Measurements from ENCODE around the gene SPAG8. TPM values are rescaled to one million over a fixed set of nuclear protein-coding genes. Genes with fewer than 3 reads are reported as not detected.

SPAG8 gene
- total and polyA plus RNA-seq, 2 donors from 2014 or later: 2.4 to 6.1 TPM

DNA sequence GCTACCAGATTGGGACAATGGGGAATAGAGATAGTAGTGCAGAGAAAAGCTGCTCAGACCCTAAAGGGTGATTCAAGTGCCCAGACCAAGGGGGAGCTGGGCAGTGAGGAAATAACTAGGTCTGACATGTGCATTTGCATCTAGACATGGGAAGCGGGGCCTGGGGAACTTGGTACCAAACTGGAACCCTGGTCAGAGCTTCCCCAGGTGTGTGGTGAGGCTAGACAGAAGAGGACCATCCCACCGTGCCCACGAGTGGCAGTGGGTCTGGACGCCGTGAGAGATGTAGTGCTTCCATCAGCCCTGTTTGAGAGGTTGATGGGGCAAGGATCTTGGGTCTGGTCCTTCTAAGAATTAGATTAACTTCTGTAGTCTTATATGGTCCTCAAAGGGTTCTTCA lies 24.5 kb upstream of the SPAG8 start:
- DNase-seq (no peak), FAIRE-seq (no peak)
- Histone ChIP-seq H3K27me3 (ENCODE audit: control insufficient read depth, insufficient read depth, low read length) (no peaks in the 10 kb centered on the region), H3K9me3 (ENCODE audit: control insufficient read depth in 2 of 3, insufficient read depth in 1 of 3, low read length in 3 of 3) (no peaks in the 10 kb centered on the region), H3K4me1 (ENCODE audit: control insufficient read depth in 2 of 3, insufficient read depth in 2 of 3, low read depth in 1 of 3, low read length in 3 of 3) (peaks cover 0 to 19% (median 9%) of the 10 kb centered on the region in 3 donors), H3K36me3 (ENCODE audit: control insufficient read depth in 2 of 3, insufficient read depth in 3 of 3, low read length in 3 of 3) (no peaks in the 10 kb centered on the region), H3K27ac (ENCODE audit: low read depth in 2 of 2, low read length in 2 of 2) (no peak overlapping the region), H3K4me3 (ENCODE audit: low read length in 3 of 3) (no peak overlapping the region), H3K9ac (ENCODE audit: low read length in 3 of 3) (no peak overlapping the region)
- TF ChIP-seq, protein P1, sequence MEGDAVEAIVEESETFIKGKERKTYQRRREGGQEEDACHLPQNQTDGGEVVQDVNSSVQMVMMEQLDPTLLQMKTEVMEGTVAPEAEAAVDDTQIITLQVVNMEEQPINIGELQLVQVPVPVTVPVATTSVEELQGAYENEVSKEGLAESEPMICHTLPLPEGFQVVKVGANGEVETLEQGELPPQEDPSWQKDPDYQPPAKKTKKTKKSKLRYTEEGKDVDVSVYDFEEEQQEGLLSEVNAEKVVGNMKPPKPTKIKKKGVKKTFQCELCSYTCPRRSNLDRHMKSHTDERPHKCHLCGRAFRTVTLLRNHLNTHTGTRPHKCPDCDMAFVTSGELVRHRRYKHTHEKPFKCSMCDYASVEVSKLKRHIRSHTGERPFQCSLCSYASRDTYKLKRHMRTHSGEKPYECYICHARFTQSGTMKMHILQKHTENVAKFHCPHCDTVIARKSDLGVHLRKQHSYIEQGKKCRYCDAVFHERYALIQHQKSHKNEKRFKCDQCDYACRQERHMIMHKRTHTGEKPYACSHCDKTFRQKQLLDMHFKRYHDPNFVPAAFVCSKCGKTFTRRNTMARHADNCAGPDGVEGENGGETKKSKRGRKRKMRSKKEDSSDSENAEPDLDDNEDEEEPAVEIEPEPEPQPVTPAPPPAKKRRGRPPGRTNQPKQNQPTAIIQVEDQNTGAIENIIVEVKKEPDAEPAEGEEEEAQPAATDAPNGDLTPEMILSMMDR (IDR thresholded peaks at IDR 0.05; ENCODE audit: borderline replicate concordance, extremely low read depth, insufficient read depth): no peak
- intact Hi-C loops (cut with DNase I): no loop called here

DNA sequence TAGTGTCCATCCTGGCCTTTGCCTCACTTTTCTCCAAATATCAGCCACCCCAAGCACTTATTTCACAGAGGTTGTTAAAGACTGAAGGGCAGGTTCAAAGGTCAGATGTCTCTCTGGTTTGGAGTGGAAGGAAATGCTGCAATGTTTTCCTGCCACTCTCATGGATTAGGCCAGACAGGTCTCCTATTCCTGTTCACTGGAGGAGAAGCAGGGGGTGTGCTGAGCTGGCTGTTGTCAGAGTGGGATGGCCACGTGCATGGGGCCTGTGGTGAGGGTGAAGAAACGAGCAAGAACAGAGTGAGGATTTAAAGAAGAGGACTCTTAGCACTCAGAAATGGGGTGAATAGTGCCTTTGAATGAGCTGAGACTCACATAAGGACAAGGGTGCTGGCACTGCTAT lies 23.7 kb upstream of the SPAG8 start:
- no peaks in the 10 kb centered on the region for H3K9me3 ChIP-seq (ENCODE audit: control insufficient read depth in 2 of 3, insufficient read depth in 1 of 3, low read length in 3 of 3)
- DNase-seq (no peak), FAIRE-seq (no peak)
- H3K9ac ChIP-seq (ENCODE audit: low read length in 3 of 3): no peak overlapping the region
- H3K4me1 ChIP-seq (ENCODE audit: control insufficient read depth in 2 of 3, insufficient read depth in 2 of 3, low read depth in 1 of 3, low read length in 3 of 3): peaks cover 0 to 24% (median 9%) of the 10 kb centered on the region in 3 donors
- intact Hi-C loops (cut with DNase I): no loop called here
- H3K36me3 ChIP-seq (ENCODE audit: control insufficient read depth in 2 of 3, insufficient read depth in 3 of 3, low read length in 3 of 3): no peaks in the 10 kb centered on the region
- H3K27ac ChIP-seq (ENCODE audit: low read depth in 2 of 2, low read length in 2 of 2): no peak overlapping the region
- H3K4me3 ChIP-seq (ENCODE audit: low read length in 3 of 3): no peak overlapping the region
- TF ChIP-seq, protein P1 (IDR thresholded peaks at IDR 0.05; ENCODE audit: borderline replicate concordance, extremely low read depth, insufficient read depth): no peak
- no peaks in the 10 kb centered on the region for H3K27me3 ChIP-seq (ENCODE audit: control insufficient read depth, insufficient read depth, low read length)

DNA sequence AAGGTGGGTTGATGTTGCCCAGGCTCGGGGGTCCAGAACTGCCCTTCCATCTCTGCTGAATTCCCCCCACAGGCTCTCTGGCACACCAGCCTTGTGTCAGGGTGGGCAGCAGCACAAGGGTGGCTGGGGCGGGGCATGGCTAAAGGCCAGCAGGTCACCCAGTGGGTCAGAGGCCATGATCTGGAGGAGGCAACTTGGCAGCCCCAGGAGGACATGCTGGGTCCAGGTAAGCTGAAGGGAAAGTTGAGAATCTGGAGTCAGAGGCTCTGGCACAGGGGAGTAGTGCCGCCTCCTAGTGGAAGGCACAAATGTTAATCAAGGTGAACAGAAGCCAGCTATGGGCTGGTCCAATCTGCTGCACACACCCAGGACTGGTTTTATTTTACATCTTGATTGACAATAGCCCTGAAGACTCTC lies 23.2 kb upstream of the SPAG8 start:
- Histone ChIP-seq H3K9me3 (ENCODE audit: control insufficient read depth in 2 of 3, insufficient read depth in 1 of 3, low read length in 3 of 3) (no peaks in the 10 kb centered on the region), H3K4me3 (ENCODE audit: low read length in 3 of 3) (no peak overlapping the region), H3K36me3 (ENCODE audit: control insufficient read depth in 2 of 3, insufficient read depth in 3 of 3, low read length in 3 of 3) (no peaks in the 10 kb centered on the region), H3K27ac (ENCODE audit: low read depth in 2 of 2, low read length in 2 of 2) (no peak overlapping the region), H3K9ac (ENCODE audit: low read length in 3 of 3) (no peak overlapping the region), H3K4me1 (ENCODE audit: control insufficient read depth in 2 of 3, insufficient read depth in 2 of 3, low read depth in 1 of 3, low read length in 3 of 3) (peaks cover 0 to 27% (median 9%) of the 10 kb centered on the region in 3 donors), H3K27me3 (ENCODE audit: control insufficient read depth, insufficient read depth, low read length) (no peaks in the 10 kb centered on the region)
- DNase-seq (no peak), FAIRE-seq (no peak)
- intact Hi-C loops (cut with DNase I): no loop called here
- TF ChIP-seq, protein P1 (IDR thresholded peaks at IDR 0.05; ENCODE audit: borderline replicate concordance, extremely low read depth, insufficient read depth): no peak
